ENCODE data around the gene KLF3.

Gene KLF3

DNA sequence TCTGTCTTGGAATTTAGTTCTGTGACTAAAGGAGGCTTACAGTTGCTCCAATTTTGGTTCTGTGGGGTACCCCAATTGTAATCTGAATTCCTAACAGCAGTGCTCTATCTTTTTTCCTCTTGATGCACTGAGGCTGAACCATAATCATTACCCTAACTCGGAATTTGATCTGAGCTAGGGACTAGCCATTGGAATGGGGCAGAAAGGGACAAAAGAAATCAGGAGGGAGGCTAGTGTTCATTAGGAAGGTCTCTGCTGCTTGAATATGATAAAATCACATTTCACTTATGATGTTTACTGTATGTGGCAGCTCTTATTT, 2.7 kb downstream of the KLF3 start:
- Histone ChIP-seq H3F3A (ENCODE audit: control insufficient read depth, insufficient read depth) (peaks cover 14% of the 10 kb centered on the region), H3K4me3 (ENCODE audit: low read length) (no peak overlapping the region), H3K9me2 (replicated peaks; ENCODE audit: control insufficient read depth, low read length) (no peaks in the 10 kb centered on the region), H3K79me2 (ENCODE audit: control insufficient read depth, low read length) (no peaks in the 10 kb centered on the region), H3K4me1 (ENCODE audit: control insufficient read depth, low read length) (peaks cover 8% of the 10 kb centered on the region), H3K36me3 (ENCODE audit: control insufficient read depth, low read length) (no peaks in the 10 kb centered on the region), H3K9me3 (ENCODE audit: control insufficient read depth, insufficient read depth, low read length) (no peaks in the 10 kb centered on the region), H4K20me1 (ENCODE audit: control insufficient read depth, insufficient read depth, low read depth, low read length) (no peaks in the 10 kb centered on the region; the same call in 1 of the 2 replicates), H3K27ac (ENCODE audit: low read depth, low read length) (no peak overlapping the region), H3K4me2 (ENCODE audit: low read length) (no peak overlapping the region), H3K27me3 (ENCODE audit: control insufficient read depth, low read length) (peaks cover 86% of the 10 kb centered on the region)
- TF ChIP-seq CTCF (IDR thresholded peaks at IDR 0.05; ENCODE audit: low read depth, low read length, poor library complexity, severe bottlenecking) (no peak), EZH2phosphoT487 (IDR thresholded peaks at IDR 0.05; ENCODE audit: borderline replicate concordance, low read length) (0 out of 2 replicates have a peak, but pooled peaks have one; percentile 16)

GRCh38 chr4:38667085-38667893, 3.3 kb downstream of the KLF3 start:
- H3F3A ChIP-seq (ENCODE audit: control insufficient read depth, insufficient read depth) = peaks cover 14% of the 10 kb centered on the region
- H3K4me1 ChIP-seq (ENCODE audit: control insufficient read depth, low read length) = peaks cover 8% of the 10 kb centered on the region
- peaks cover 80% of the 10 kb centered on the region for H3K27me3 ChIP-seq (ENCODE audit: control insufficient read depth, low read length)
- no peak overlapping the region for H3K4me2 ChIP-seq (ENCODE audit: low read length)
- no peaks in the 10 kb centered on the region for H3K9me2 ChIP-seq (replicated peaks; ENCODE audit: control insufficient read depth, low read length)
- H3K27ac ChIP-seq (ENCODE audit: low read depth, low read length) = no peak overlapping the region
- no peaks in the 10 kb centered on the region for H3K36me3 ChIP-seq (ENCODE audit: control insufficient read depth, low read length)
- TF ChIP-seq CTCF (IDR thresholded peaks at IDR 0.05; ENCODE audit: low read depth, low read length, poor library complexity, severe bottlenecking) = no peak
- TF ChIP-seq EZH2phosphoT487 (IDR thresholded peaks at IDR 0.05; ENCODE audit: borderline replicate concordance, low read length) = peak; percentile 64; the same call in 1 of the 2 replicates
- no peaks in the 10 kb centered on the region; the same call in 1 of the 2 replicates for H4K20me1 ChIP-seq (ENCODE audit: control insufficient read depth, insufficient read depth, low read depth, low read length)
- H3K9me3 ChIP-seq (ENCODE audit: control insufficient read depth, insufficient read depth, low read length) = no peaks in the 10 kb centered on the region
- H3K4me3 ChIP-seq (ENCODE audit: low read length) = no peak overlapping the region
- H3K79me2 ChIP-seq (ENCODE audit: control insufficient read depth, low read length) = no peaks in the 10 kb centered on the region

DNA sequence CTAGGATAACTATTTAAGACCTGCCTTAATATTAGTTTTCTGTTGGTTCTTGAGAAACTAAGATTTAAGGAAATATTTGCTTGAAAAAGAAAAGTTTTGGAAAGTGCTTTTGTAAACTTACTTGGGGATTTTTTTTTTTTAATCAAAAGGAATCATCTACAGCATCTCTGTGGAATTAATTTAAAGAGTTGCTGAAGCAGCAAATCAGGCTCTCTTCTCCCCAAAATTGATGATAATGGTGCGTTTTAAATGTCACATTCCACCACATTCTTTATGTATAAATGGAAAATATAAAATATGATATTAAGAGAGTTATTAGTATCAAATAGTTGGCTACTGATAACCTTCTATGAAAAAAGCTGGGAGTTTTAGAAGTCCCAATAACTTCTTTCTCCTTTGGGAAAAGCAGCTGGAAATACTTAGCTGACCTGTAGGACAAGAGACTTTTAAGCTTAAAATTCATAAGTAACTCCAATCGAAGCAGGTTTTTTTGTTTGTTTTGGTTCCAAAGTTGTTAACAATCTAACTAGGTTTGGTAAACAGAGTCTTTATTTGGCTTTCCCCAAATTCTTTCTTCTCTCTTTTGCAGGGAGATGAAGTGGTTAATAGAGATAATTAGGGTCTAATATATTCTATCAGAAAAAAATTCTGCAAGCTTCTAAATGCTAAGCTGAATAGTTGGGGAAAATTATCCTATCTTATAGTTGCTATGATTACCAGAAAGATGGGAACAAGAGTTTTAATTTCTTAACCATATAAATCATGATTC, 4.4 kb downstream of the KLF3 start:
- H3K27ac ChIP-seq (ENCODE audit: low read depth, low read length) = no peak overlapping the region
- TF ChIP-seq CTCF (IDR thresholded peaks at IDR 0.05; ENCODE audit: low read depth, low read length, poor library complexity, severe bottlenecking) (no peak), EZH2phosphoT487 (IDR thresholded peaks at IDR 0.05; ENCODE audit: borderline replicate concordance, low read length) (no peak)

More for the DNA sequence above, 4.4 kb downstream of the KLF3 start:
- Histone ChIP-seq H3K4me3 (ENCODE audit: low read length) (no peak overlapping the region), H3F3A (ENCODE audit: control insufficient read depth, insufficient read depth) (peaks cover 14% of the 10 kb centered on the region), H3K79me2 (ENCODE audit: control insufficient read depth, low read length) (no peaks in the 10 kb centered on the region), H3K4me2 (ENCODE audit: low read length) (no peak overlapping the region), H4K20me1 (ENCODE audit: control insufficient read depth, insufficient read depth, low read depth, low read length) (no peaks in the 10 kb centered on the region; the same call in 1 of the 2 replicates), H3K9me2 (replicated peaks; ENCODE audit: control insufficient read depth, low read length) (no peaks in the 10 kb centered on the region), H3K27me3 (ENCODE audit: control insufficient read depth, low read length) (peaks cover 71% of the 10 kb centered on the region), H3K4me1 (ENCODE audit: control insufficient read depth, low read length) (peaks cover 4% of the 10 kb centered on the region), H3K36me3 (ENCODE audit: control insufficient read depth, low read length) (no peaks in the 10 kb centered on the region), H3K9me3 (ENCODE audit: control insufficient read depth, insufficient read depth, low read length) (no peaks in the 10 kb centered on the region)
